PC-3 (cell line): ENCODE results near the gene SPRR2A. TPM values are rescaled to one million over a fixed set of nuclear protein-coding genes. Genes with fewer than 3 reads are reported as not detected.

Experiments used
- ATAC-seq: fragments of 200-7000 bp; cut with Tn5 transposase; 2 replicates; pipeline ENCODE4 v1.9.1; 2020; ENCODE audit warnings: mild to moderate bottlenecking, moderate library complexity
- BruUV-seq: library from RNA; stranded (reverse); fragments of 400-500 nt; replicated peaks from 2 replicates; lab custom pipeline; 2021; lab: Mats Ljungman, UMichigan
- CTCF ChIA-PET: fragments of 300-600 bp; sonication (Branson Sonifier 250); formaldehyde crosslinking; loops from one replicate; lab custom pipeline; 2022; ENCODE audit warnings: antibody characterized with exemption; lab: Charles Lee
- POLR2A ChIA-PET: fragments of 300-600 bp; sonication (Branson Sonifier 250); formaldehyde crosslinking; loops from one replicate; lab custom pipeline; 2022; ENCODE audit warnings: antibody characterized with exemption; ENCODE audit not compliant: unreplicated experiment; lab: Charles Lee
- DNase-seq: peaks from one replicate; pipeline ENCODE4 v3.0.0-alpha.2; 2015
- H2AFZ ChIP-seq: fragments of 300-600 bp; sonication (generic); 2 replicates; pipeline ENCODE4 v1.6.0; 2016; ENCODE audit warnings: antibody characterized with exemption, low read length
- H3F3A ChIP-seq: fragments of 300-600 bp; sonication (generic); one replicate; pipeline ENCODE4 v1.6.0; 2017; ENCODE audit warnings: antibody characterized with exemption, low read length, control low read depth, mild to moderate bottlenecking; ENCODE audit not compliant: unreplicated experiment
- H3K27ac ChIP-seq: fragments of 300-600 bp; sonication (generic); 2 replicates; pipeline ENCODE4 v1.5.1; 2016; ENCODE audit warnings: mild to moderate bottlenecking, low read length
- H3K27me3 ChIP-seq: fragments of 300-600 bp; sonication (generic); 2 replicates; pipeline ENCODE4 v1.6.1; 2016; ENCODE audit warnings: low read length, mixed read lengths
- H3K36me3 ChIP-seq: fragments of 300-600 bp; sonication (generic); 2 replicates; pipeline ENCODE4 v1.6.1; 2016; ENCODE audit warnings: low read depth, mixed run types, low read length, mixed read lengths
- H3K4me1 ChIP-seq: fragments of 300-600 bp; sonication (generic); 2 replicates; pipeline ENCODE4 v1.5.1; 2016; ENCODE audit warnings: low read length; ENCODE audit not compliant: insufficient read depth
- H3K4me2 ChIP-seq: fragments of 300-600 bp; sonication (generic); 2 replicates; pipeline ENCODE4 v1.6.0; 2016; ENCODE audit warnings: low read length
- H3K4me3 ChIP-seq: fragments of 300-600 bp; sonication (generic); 2 replicates; pipeline ENCODE4 v1.5.1; 2016; ENCODE audit warnings: mild to moderate bottlenecking, low read length, mixed read lengths
- H3K79me2 ChIP-seq: fragments of 300-600 bp; sonication (generic); 2 replicates; pipeline ENCODE4 v1.6.1; 2017; ENCODE audit warnings: low read length, mixed read lengths
- H3K9ac ChIP-seq: fragments of 300-600 bp; sonication (generic); 2 replicates; pipeline ENCODE4 v1.6.0; 2016; ENCODE audit warnings: mild to moderate bottlenecking, low read length
- H3K9me2 ChIP-seq: fragments of 300-600 bp; sonication (generic); replicated peaks from 2 replicates; pipeline ENCODE4 v1.6.1; 2016; ENCODE audit warnings: mixed run types, low read length, mixed read lengths
- H3K9me3 ChIP-seq: fragments of 300-600 bp; sonication (generic); 2 replicates; pipeline ENCODE4 v1.6.1; 2016; ENCODE audit warnings: low read length, mixed read lengths
- H4K20me1 ChIP-seq: fragments of 300-600 bp; sonication (generic); 2 replicates; pipeline ENCODE4 v1.6.1; 2016; ENCODE audit warnings: low read length, mixed read lengths
- CTCF ChIP-seq: fragments of 300-600 bp; sonication (generic); conservative IDR thresholded peaks from 2 replicates; pipeline ENCODE4 v1.5.1; 2017; ENCODE audit warnings: antibody characterized with exemption, low read depth, mild to moderate bottlenecking, low read length
- EZH2 ChIP-seq: fragments of 300-600 bp; sonication (generic); IDR thresholded peaks from one replicate; pipeline ENCODE4 v1.6.1; 2017; ENCODE audit warnings: antibody characterized with exemption, mild to moderate bottlenecking, low read length; ENCODE audit not compliant: unreplicated experiment
- EZH2phosphoT487 ChIP-seq: fragments of 300-600 bp; sonication (generic); IDR thresholded peaks from 2 replicates; pipeline ENCODE4 v1.6.1; 2018; ENCODE audit warnings: mild to moderate bottlenecking, antibody characterized with exemption, low read length, borderline replicate concordance
- intact Hi-C: fragments of 100-400 bp; cut with micrococcal nuclease; formaldehyde crosslinking; loops from 2 replicates; pipeline ENCODE4 v1.9.0; 2023
- total RNA-seq: library from RNA; depleted of rRNA; stranded (reverse); fragments of >200 nt; gene quantifications from 2 replicates; pipeline ENCODE4 v1.2.3, GENCODE V29; 2014

The SPRR2A gene
- total RNA-seq, 1 experiment from 2014 or later = not detected

- no peak within 1 kb of the TSS for H3K27ac ChIP-seq
- no peak for ATAC-seq
- ChIA-PET CTCF (no interaction called here), POLR2A (no interaction called here)
- H3K4me3 ChIP-seq = no peak within 1 kb of the TSS
- DNase-seq = peak; percentile 6
- H3K9me2 ChIP-seq = no peaks in the 10 kb centered on the region
- H3K79me2 ChIP-seq = no peaks in the 10 kb centered on the region
- no peak within 1 kb of the TSS for H2AFZ ChIP-seq
- H3F3A ChIP-seq = no peaks in the 10 kb centered on the region
- no peak within 1 kb of the TSS for H3K4me2 ChIP-seq
- no peaks in the 10 kb centered on the region for H3K9me3 ChIP-seq
- intact Hi-C loops = no loop called here
- peaks cover 58% of the 10 kb centered on the region for H3K27me3 ChIP-seq
- H3K36me3 ChIP-seq = no peaks in the 10 kb centered on the region
- TF ChIP-seq EZH2 = no peak
- TF ChIP-seq EZH2phosphoT487 = no peak
- no peak for TF ChIP-seq CTCF
- no TSS peak for BruUV-seq
- no peak within 1 kb of the TSS for H3K9ac ChIP-seq
- H3K4me1 ChIP-seq = no peaks in the 10 kb centered on the region
- no peaks in the 10 kb centered on the region for H4K20me1 ChIP-seq
These were observed 16.2 kb downstream of the SPRR2A start, which contains the start of gene SPRR2D for GRCh38 chr1:153040950-153041631. TSS of gene SPRR2D (minus strand) at chr1:153041120. CDS start at chr1:153040346, 774 bp downstream.

GRCh38 chr1:153035211-153035610 is 22.1 kb downstream of the SPRR2A start:
- H3K4me3 ChIP-seq = no peak overlapping the region
- POLR2A ChIA-PET = no interaction called here
- ATAC-seq = no peak
- H2AFZ ChIP-seq = no peak overlapping the region
- no peaks in the 10 kb centered on the region for H3K9me2 ChIP-seq
- H3K27ac ChIP-seq = no peak overlapping the region
- intact Hi-C loops = no loop called here
- TF ChIP-seq EZH2 = no peak
- TF ChIP-seq CTCF = no peak
- no peak for TF ChIP-seq EZH2phosphoT487
- no peaks in the 10 kb centered on the region for H3K79me2 ChIP-seq
- no peak overlapping the region for H3K4me2 ChIP-seq
- H3K27me3 ChIP-seq = peaks cover 19% of the 10 kb centered on the region; the same call in 1 of the 2 replicates
- H3K9me3 ChIP-seq = no peaks in the 10 kb centered on the region
- no peaks in the 10 kb centered on the region for H3K36me3 ChIP-seq
- CTCF ChIA-PET = no interaction called here
- DNase-seq = no peak
- no peaks in the 10 kb centered on the region for H4K20me1 ChIP-seq
- H3K4me1 ChIP-seq = peaks cover 5% of the 10 kb centered on the region
- H3K9ac ChIP-seq = no peak overlapping the region
- no TSS peak for BruUV-seq
- H3F3A ChIP-seq = no peaks in the 10 kb centered on the region

- no peak overlapping the region for H3K9ac ChIP-seq
- CTCF ChIA-PET = no interaction called here
- H3K36me3 ChIP-seq = no peaks in the 10 kb centered on the region
- TF ChIP-seq EZH2phosphoT487 = no peak
- peak; percentile 89 for TF ChIP-seq CTCF
- no peak for TF ChIP-seq EZH2
- BruUV-seq = no TSS peak
- peak; percentile 93 for DNase-seq
- ATAC-seq = peak; percentile 96
- H3F3A ChIP-seq = no peaks in the 10 kb centered on the region
- H2AFZ ChIP-seq = no peak overlapping the region
- no peaks in the 10 kb centered on the region for H4K20me1 ChIP-seq
- H3K9me2 ChIP-seq = no peaks in the 10 kb centered on the region
- no peaks in the 10 kb centered on the region for H3K9me3 ChIP-seq
- H3K4me2 ChIP-seq = 0 out of 2 replicates have a peak overlapping the region, but pooled peaks have one; percentile 6
- intact Hi-C loops = no loop called here
- H3K27me3 ChIP-seq = peaks cover 18% of the 10 kb centered on the region; the same call in 1 of the 2 replicates
- peaks cover 5% of the 10 kb centered on the region for H3K4me1 ChIP-seq
- no peak overlapping the region for H3K27ac ChIP-seq
- no peaks in the 10 kb centered on the region for H3K79me2 ChIP-seq
- no peak overlapping the region for H3K4me3 ChIP-seq
- POLR2A ChIA-PET = interaction anchor here (0.7 kb wide), 1 partner anchor 11 kb away, joined by 3 read pairs; no protein-coding TSS in a partner anchor
These were observed 24.5 kb downstream of the SPRR2A start for GRCh38 chr1:153032677-153033308.
